Thyroid gland (tissue), 4 donors: ENCODE data around the gene SYT1.

Experiments used
- POLR2A ChIP-seq, 2 donors: fragments of 450-650 bp; IDR thresholded peaks; one replicate each; pipeline ENCODE4 v1.6.1; 2017; ENCODE audit warnings: antibody characterized with exemption in 2 of 2, mild to moderate bottlenecking in 2 of 2, moderate library complexity in 1 of 2
- TF ChIP-seq, protein P1 (sequence below), 6 experiments: fragments of 200-600 bp in 3 of 6; fragments of 450-650 bp in 3 of 6; sonication (generic) in 3 of 6; IDR thresholded peaks; one replicate each; pipeline ENCODE4 v1.5.1; 2016 to 2019; ENCODE audit warnings: antibody characterized with exemption in 6 of 6, mild to moderate bottlenecking in 2 of 6, inconsistent platforms in 1 of 6, moderate library complexity in 1 of 6

DNA sequence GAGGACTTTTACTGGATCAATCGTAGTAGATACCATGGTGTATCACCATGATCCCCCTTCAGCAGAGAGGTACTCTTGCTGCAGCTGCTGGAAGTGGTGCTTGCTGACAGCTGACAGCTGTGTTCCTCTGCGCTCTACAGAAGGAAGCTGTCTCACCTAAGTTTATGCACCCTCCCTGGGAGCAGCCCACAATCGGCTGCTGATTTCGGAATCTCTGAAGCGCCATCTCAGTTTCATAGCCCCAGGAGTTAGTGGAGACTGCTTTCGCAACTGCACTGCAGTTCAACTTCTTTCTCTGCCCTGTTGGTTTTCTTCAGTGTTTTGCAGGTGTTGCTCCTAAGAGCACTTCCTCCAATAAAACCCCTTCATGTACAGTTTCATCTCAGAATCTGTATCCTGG is 588.3 kb downstream of the SYT1 start:
- TF ChIP-seq, protein P1, sequence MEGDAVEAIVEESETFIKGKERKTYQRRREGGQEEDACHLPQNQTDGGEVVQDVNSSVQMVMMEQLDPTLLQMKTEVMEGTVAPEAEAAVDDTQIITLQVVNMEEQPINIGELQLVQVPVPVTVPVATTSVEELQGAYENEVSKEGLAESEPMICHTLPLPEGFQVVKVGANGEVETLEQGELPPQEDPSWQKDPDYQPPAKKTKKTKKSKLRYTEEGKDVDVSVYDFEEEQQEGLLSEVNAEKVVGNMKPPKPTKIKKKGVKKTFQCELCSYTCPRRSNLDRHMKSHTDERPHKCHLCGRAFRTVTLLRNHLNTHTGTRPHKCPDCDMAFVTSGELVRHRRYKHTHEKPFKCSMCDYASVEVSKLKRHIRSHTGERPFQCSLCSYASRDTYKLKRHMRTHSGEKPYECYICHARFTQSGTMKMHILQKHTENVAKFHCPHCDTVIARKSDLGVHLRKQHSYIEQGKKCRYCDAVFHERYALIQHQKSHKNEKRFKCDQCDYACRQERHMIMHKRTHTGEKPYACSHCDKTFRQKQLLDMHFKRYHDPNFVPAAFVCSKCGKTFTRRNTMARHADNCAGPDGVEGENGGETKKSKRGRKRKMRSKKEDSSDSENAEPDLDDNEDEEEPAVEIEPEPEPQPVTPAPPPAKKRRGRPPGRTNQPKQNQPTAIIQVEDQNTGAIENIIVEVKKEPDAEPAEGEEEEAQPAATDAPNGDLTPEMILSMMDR (IDR thresholded peaks at IDR 0.05) = no peak
- TF ChIP-seq POLR2A (IDR thresholded peaks at IDR 0.05) = no peak
